ENCODE measurements around the gene MEIOC.
"Not testable (repeated sequence)": the region's sequence is repeated elsewhere in the genome, so short reads cannot be mapped to it uniquely, and the experiment has no call there.

Gene MEIOC

DNA sequence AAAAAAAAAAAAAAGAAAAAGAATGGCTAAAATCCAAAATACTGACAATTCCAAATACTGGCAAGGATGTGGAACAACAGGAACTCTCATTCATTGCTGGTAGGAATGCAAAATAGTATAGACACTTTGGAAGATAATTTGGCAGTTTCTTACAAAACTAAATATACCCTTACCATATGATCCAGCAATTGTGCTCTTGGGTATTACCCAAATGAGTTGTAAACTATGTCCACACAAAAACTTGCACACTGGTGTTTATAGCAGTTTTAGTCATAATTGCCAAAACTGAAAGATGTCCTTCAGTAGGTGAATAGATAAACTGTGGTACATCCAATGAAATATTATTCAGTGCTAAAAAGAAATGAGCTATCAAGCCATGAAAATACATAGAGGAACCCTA lies 8.5 kb upstream of the MEIOC start:
- no peak for DNase-seq (ENCODE audit: low spot score)

DNA sequence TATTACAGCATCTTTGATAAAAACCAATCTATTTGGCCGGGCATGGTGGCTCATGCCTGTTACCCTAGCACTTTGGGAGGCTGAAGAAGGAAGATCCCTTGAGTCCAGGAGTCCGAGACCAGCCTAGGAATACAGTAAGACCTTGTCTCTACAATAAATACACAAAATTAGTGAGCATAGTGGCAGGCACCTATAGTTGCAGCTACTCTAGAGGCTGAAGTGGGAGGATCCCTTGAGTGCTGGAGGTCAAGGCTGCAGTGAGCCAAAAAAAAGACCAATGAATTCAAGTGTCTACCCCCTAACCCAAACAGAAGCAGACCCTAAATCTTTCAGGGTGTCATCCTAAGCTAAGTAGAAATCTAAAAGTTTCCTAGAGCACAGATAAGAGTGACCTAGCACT lies 7.3 kb upstream of the MEIOC start:
- no peak for DNase-seq (ENCODE audit: low spot score)

DNA sequence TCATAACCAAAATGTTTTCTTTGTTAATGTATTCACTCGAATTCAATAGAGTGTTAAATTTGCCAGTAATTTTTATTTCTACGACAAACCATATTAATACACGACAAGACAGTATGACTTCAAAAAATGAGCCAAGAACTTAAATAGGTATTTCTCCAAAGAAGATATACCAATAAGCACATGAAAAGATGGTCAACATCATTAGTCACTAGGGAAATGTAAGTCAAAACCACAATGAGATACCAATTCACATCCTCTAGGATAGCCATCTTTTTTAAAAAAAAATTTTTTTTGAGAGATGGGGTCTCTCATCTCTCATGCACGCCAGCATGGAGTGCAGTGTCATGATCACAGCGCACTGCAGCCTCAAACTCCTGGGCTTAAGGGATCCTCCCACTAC lies 5.0 kb upstream of the MEIOC start:
- no peak for DNase-seq (ENCODE audit: low spot score)

DNA sequence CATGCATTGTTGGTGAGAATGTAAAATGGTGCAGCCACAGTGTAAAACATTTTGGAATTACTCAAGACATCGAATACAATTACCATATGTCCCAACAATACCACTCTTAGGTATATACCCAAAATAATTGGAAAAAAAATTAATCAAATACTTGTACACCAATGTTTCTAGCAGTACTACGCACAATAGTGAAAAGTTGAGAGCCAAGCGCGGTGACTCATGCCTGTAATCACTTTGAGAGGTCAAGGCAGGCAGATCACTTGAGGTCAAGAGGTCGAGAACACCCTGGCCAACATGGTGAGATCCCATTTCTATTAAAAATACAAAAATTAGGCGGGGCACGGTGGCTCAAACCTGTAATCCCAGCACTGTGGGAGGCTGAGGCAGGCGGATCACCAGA lies 3.5 kb upstream of the MEIOC start:
- DNase-seq (ENCODE audit: low spot score) = no peak

DNA sequence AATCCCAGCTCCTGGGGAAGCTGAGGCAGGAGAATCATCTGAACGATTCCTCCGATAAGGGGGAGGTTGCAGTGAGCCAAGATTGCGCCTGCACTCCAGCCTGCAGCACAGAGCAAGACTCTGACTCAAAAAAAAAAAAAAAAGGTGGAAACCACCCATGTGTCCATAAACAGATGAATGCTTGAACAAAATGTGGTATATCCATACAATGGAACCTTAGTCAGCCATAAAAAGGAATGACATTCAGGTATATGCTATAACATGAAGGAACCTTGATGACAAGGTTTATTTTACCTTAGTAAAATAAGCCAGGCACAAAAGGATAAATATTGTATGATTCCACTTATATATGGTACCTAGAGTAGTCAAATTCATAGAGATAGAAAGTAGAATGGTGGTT lies 2.9 kb upstream of the MEIOC start:
- DNase-seq (ENCODE audit: low spot score) = no peak

DNA sequence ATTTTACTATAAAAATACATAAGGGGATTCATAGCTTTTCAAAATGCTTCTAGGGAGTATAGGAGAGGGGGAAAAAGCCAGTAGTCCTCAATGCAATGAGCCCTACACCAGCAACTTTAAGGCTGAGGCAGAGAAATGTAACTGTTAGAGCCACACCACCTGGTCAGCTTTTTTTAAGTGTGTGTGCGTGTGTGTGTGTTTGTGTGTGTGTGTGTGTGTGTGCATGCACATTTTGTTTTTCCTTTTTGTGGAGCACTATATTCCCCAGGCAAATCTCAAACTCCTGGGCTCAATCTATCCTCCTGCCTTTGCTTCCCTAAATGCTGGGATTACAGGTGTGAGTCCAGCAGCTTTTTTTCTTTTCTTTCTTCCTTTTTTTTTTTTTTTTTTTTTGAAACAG lies 2.3 kb upstream of the MEIOC start:
- DNase-seq (ENCODE audit: low spot score) = no peak

DNA sequence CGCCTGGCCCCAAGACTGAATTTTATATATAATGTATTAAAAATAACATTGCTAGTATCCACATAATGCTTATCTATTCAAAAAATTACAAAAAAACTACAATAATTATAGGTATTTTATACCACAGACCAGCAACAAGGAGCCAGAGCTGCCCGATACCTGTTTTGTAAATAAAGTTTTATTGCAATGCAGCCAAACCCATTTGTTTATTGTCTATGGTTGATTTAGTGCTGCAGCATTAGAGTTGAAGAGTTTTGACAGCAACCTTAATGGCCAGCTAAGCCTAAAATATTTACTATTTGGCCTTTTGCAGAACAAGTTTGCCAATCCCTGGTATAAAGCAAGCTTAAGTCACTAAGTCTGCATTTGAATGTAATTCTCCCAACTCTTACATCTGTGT lies 5.6 kb downstream of the MEIOC start:
- DNase-seq (ENCODE audit: low spot score) = no peak

DNA sequence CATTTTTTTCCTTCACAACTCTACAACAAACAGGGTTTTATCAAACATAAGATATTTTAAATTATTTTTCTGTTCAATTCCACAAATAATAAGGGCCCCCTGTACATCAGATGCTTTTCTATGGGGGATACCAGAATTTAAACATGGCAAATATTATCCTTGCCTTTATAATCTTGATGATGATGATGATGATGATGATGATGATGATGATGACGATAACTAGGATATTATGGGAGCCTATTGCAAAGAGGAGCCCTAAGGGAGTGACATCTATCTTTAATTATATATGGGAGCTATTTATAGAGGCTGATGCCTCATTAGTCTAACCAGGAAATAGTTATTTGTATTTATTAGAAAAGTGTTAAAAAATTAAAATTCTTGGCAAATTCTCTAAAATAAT lies 6.8 kb downstream of the MEIOC start:
- DNase-seq (ENCODE audit: low spot score) = no peak

DNA sequence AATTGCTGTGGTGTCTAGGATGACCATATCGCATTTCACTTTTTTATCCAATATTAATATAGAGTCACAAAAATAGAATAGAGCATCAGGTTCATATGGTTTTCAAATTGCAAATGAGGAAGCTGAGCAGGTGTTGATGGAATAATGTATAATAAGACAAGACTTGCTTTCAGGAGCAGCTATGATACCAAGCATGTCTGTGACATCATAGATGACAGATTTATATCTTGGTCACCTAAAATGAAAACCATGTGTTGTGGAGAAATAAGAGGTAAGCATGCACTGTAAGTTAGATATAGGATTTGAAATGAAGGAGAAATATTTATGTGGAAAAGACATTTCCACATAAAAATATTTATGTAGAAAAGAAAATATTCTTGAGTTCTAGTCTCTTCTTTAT lies 8.6 kb downstream of the MEIOC start:
- DNase-seq (ENCODE audit: low spot score) = no peak

DNA sequence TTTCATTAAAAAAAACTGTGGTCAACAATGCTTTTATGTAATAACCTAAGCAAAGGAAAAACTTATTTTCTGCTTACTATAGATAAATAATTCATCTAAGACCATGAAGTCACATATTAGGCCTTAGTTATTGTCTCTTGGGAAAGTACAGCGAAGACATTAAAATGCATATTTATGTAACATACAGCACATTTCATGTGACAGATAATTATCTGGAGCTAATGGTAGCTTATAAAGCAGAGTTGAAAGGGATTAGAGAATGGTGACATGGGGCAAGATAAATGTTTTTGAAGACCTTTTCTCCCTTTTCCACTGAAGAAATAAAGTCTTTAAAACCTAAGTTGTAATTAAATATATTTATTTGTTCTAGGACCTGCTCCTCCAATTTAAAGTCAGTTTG lies 9.7 kb downstream of the MEIOC start:
- no peak for DNase-seq (ENCODE audit: low spot score)

DNA sequence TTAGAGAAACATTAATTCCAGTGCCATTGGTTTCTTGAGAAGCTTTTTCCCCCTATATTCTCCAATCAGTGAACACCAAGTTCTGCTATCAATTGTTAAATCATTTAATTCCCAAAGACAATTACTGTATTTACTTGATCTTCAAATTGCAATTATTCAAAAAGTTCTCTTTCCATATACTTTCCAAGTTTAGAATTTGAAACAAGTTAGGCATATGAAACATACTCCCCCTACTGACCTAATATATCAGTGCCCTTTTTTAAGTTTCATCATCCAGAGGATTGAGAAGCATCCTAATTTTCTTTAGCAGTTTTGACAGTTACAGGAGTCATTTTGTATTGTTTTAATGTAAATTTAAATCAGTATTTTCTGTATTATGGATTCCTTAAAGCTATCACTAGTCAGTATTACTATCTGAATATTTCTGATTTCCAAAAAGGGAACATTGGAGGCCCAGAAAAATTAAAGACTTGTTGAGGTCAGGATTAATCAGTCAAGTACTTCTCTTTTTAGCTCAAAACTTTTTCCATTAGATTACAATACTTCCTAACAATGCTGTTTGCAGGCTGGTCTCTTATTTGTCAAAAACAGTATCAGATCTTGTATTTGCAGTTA lies 16.3 kb downstream of the MEIOC start:
- no peak for DNase-seq (ENCODE audit: low spot score)

DNA sequence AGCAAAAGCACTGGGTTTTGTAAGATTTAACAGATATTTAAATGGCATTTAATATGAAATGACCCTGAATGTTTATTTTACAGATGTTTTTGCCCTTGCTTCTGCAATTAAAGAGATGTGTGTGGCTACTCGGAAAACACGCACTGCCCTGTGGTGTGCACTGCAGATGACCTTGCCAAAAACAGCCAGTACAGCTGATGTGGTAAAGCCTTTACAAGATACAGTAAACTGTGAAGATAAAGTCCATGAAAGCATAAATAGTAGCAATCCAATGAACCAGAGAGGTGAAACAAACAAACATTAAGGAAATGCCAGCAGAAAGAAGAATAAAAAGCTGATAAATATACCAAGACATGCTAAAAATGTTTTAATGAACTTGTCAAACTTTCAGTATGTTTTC lies 17.6 kb downstream of the MEIOC start:
- DNase-seq (ENCODE audit: low spot score) = no peak

DNA sequence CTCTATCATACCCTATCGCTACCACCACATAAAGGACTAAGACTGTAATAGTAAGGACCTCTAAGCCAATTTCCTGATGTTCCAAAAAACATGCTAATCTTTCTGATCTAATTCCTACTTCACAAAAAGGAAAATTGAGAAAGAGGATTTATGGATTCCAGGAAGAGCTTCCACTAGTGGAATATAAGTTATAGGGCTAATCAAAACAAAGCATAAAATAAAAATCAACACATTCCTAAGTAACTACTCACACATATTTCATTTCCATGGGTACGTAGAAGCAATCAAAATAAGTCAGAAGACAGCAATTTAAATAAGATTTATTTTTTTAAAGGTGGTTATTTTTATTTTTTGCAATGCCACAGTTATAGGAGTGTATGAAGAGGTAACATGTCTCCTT lies 20.9 kb downstream of the MEIOC start:
- DNase-seq (ENCODE audit: low spot score) = no peak

DNA sequence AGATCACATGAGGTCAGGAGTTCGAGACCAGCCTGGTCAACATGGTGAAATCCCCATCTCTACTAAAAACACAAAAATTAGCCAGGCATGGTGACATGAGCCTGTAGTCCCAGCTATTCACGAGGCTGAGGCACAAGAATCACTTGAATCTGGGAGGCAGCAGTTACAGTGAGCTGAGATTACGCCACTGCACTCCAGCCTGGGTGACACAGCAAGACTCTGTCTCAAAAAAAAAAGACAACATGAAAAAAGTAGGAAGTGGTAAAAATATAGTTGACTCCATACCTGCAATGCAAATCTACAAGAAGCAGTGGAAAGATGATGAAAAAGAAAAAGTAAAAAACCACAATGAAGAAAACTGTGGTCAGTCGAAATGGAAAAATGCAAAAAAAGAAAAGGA lies 27.0 kb downstream of the MEIOC start:
- DNase-seq (ENCODE audit: low spot score) = not testable (repeated sequence)

DNA sequence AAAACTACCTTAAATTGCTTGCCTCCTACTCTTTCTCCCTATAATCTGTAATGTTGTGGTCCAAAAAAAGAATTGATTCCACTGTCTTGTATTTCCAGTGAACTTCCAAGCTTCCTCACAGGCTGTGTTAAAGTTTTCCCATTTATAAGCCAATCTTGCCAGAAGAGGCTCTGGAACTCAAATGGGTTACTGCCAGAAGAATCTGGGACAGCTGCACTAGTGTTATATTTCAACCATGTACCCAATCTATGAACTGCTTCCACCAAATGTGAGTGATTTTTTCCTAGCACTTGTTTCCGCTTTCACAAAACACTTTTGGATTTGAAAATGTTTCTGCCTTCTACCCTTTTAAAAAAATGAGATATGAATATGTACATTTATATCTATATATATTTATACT lies 31.5 kb downstream of the MEIOC start:
- no peak for DNase-seq (ENCODE audit: low spot score)

DNA sequence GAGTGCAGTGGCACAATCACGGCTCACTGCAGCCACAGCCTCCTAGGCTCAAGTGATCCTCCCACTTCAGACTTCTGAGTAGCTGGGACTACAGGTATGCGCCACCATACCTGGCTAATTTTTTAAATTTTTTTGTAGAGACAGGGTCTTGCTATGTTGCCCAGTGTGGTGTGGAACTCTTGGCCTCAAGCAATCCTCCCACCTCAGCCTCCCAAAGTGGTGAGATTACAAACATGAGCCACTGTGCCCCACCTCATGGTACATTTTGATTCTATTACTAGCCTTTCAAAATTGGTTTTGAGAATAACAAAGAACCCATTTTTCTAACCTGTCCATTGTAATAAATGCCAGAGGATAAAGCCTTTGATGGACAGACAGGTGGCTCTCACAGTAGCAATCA lies 31.9 kb downstream of the MEIOC start:
- no peak for DNase-seq (ENCODE audit: low spot score)

DNA sequence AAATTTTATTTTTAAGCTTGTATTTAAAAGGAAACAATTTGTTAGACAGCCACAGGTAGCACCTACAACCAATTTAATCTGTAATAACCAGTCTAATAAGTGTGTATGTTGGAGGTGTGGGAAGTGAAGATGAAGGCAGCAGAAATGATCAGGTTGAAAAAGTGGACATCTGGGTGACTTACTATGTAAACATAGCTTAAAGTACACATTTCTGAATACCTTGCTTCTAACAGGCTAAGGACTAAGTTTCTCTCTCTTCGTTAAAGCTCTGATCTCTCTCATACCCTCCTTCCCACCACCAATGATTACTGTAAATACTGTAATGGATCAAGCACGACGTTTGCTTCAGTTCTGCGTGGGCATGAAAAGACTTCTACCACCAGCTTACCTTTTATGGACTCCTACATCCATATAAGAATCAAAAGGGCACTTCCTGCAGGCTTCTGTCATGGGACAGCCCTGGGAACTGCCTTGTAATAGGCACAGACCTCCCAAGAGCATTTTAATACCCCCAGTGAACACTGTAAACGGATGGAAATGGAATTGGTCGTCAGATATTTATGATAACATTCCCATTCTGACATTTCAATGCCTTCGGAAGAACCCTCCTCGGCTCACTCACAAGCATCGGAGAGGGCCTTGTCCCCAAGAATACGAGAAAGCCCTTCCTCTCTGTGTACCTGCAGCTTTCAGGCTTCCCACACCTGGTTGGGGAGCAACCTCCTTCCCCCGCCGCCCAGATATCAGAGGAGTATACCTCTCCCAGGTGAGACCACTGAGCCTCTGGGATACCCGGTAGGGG lies 32.6 kb downstream of the MEIOC start:
- DNase-seq (ENCODE audit: low spot score) = no peak

DNA sequence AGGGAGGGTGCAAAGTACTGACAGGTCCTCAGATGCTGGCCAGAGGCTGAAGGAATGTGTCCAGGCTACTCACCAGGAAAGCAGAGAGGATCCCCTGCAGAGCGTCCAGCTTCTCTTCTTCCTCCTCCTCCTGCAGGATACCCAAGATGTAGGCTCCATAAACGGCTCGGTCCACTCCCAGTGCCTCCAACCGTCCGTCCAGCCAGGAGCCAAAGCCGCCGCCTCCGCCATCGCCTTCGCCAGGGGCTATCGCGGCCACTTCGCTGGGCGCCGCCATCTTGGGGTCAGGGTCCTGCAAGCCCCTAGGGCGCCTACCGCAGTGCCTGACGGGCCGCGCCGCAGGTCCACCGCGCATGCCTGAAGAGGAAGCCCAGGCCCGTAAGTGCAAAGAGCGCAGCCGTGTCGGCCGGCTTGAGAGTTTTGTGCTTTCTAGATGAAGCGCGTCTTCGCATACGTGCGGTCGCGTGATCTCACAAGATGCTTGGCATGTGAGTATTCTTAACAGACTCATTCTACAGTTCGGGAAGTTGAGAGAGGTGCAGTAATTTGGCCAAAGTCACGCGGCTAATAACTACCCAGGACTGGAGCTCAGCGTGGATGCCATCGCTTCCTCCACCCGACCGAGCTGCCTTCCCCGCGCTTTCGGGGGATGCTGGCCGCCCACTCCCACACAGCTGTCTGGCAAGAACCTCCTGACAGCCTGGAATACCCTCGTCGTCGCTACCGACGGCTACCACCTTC lies 33.4 kb downstream of the MEIOC start, which contains the start of gene CCDC43:
TSS of gene CCDC43 (minus strand) at position 300 of the 741 bp plus-strand sequence. CDS start at position 277, 23 bp downstream.
- DNase-seq (ENCODE audit: low spot score) = peak; percentile 94

DNA sequence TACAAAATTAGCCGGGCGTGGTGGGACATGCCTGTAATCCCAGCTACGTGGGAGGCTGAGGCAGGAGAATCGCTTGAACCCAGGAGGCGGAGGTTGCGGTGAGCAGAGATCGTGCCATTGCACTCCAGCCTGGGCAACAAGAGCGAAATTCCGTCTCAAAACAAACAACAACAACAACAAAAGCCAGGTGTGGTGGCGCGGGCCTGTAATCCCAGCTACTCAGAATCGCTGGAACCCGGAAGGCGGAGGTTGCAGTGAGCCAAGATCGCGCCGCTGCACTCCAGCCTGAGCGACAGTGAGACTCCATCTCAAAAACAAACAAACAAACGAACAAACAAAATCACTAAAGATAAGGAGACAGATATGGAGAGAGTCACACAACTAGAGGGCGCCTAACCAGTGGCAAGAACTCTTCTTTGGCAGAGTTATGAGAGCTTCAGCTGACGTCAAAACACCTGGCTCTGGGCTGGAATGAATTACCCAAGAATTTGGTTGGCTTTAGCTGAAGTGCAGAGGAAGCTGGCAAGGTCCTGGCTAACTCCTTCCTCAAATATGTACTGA lies 34.6 kb downstream of the MEIOC start:
- DNase-seq (ENCODE audit: low spot score) = not testable (repeated sequence)

DNA sequence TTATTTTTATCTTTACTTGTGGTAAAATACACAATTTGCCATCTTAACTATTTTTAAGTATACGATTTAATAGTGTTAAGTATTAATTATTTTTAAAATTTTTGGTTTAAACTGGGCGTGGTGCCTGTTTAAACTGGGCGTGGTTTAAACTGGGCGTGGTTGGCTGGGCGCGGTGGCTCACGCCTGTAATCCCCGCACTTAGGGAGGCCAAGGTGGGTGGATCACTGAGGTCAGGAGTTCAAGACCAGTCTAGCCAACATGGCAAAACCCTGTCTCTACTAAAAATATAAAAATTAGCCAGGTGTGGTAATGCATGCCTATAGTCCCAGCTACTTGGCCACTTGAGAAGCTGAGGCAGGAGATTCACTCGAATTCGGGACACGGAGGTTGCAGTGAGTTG lies 37.3 kb downstream of the MEIOC start:
- DNase-seq (ENCODE audit: low spot score) = no peak

DNA sequence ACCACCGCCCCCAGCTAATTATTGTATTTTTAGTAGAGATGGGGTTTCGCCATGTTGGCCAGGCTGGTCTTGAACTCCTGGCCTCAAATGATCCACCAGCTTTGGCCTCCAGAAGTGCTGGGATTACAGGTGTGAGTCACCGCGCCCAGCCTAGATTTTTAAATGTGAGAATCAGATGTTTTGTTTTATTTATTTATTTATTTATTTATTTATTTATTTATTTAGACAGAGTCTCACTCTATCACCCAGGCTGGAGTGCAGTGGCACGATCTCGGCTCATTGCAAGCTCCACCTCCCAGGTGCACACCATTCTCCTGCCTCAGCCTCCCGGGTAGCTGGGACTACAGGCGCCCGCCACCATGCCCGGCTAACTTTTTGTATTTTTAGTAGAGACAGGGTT lies 44.0 kb downstream of the MEIOC start:
- not testable (repeated sequence) for DNase-seq (ENCODE audit: low spot score)

DNA sequence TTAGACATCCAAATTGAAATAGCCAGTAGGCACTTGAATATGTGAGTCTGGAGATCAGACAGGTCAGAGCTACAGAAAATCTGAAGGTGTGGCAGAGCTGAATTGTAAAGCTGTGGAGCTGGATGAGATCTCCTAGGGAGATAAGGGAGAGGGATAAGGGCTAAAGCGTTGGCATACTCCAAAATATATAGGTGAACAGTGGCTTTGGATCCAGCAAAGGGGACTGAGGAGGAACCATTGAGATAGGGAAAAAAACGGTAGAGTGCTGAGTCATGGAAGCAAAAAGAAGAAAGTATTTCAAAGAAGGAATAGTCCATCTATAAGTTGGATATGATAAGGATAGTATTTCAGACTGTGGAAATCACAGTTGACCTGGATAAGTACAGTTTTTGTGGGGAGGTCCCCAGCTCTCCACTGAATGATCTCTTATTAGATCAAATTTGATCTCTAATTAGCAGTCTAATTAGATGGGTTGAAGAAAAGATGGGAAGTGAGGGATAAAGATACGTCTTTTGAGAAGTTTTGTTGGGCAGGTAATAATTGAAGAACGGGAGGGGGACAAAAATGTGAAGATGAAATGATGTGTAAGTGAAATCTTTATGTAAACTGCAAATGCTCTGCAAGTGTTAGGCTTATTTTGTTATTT lies 51.6 kb downstream of the MEIOC start:
- no peak for DNase-seq (ENCODE audit: low spot score)

Data from Ammon's horn (tissue), 1 donor.